HG03135 (cell line): Measurements from ENCODE around the gene SCAMP4.
A peak's percentile ranks its signal among the peaks of the same experiment; 100 is the strongest.

Experiments
- ATAC-seq: cut with Tn5 transposase; IDR thresholded peaks from one replicate; pipeline ENCODE4 v1.9.1; 2021; ENCODE audit warnings: mild to moderate bottlenecking, moderate library complexity; ENCODE audit not compliant: unreplicated experiment

SCAMP4 gene, protein sequence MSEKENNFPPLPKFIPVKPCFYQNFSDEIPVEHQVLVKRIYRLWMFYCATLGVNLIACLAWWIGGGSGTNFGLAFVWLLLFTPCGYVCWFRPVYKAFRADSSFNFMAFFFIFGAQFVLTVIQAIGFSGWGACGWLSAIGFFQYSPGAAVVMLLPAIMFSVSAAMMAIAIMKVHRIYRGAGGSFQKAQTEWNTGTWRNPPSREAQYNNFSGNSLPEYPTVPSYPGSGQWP

DNA sequence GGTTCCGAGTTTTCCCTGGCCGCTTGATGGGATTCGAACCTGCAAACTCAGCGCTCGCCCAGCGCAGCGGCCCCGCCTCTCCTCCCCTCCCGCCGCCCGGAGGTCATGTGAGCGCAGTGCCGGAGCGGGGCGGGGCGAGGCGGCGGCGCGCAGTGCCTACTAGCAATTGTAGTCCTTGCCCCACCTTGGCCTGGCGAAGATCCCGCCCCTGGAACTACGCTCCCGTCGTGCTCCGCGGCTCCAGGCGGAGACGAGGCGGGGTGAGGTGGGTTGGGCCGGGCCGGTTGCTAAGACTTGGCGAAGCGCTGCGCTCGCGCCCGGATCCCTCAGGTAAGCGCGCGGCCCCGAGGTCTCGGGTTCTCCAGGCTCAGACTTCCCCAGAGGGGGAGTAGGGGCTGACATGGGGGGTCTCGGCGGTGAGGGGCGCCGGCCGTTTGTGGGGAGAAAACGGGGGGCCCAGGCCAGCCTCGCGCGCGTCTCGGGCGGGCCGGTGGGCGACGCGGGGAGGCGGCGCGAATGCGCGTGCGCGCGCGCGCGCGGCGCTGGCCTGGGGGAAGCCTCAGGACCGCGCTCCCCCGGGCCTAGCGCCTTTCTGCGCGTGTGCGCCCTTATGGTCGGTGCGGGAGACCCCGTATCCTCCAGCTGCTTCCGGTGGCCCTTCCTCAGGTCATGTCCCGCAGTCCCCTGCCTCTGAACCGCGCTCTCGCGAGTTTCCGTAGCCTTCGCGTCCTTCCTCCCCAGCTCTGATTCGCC lies at the start of gene SCAMP4, which contains the start of gene ADAT3:
Gene SCAMP4, plus strand, starts transcription at position 290 of the 753 bp plus-strand sequence. CDS start 9,621 bp downstream, outside the sequence.
Gene ADAT3, plus strand, starts transcription at position 290 of the 753 bp plus-strand sequence. CDS start 6,649 bp downstream, outside the sequence.
- peak; percentile 87 for ATAC-seq

DNA sequence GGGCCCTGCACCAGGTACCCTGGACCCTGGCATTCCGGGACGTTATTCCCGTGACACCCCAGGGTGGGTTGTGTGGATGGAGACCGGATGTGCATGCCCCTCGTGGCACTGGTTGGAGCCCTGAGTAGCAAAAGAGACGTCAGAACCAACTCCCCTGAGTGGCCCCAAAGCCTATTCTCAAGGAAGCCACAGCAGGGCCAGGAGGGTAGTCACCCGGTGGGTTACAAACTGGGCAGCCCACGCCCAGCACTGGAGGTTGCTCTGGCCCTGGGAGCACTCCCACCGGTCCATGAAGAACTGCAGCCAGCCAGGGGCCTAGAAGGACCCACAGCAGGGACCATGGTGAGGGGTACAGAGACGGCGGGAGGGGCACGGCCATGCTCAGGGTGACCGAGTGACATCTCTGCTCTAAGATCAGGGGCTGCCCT lies 49.4 kb upstream of the SCAMP4 start:
- no peak for ATAC-seq

DNA sequence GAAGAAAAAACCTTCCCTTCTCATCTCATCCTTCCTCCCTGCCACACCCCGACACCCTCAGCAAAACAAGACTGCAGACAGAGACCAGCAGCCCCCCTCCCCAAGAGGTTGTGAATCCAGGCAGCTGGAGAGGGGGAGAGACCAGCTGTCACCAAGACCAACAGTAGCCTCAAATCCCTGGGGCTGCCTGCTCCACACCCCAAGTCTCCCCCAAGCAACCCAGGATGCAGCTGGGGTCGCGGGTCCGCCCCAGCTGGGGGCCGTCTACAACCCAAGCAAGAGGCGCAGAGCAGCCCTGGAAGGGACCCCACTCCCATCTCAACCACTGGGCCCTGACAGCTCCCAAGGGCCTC lies 48.9 kb upstream of the SCAMP4 start:
- ATAC-seq, result no peak

DNA sequence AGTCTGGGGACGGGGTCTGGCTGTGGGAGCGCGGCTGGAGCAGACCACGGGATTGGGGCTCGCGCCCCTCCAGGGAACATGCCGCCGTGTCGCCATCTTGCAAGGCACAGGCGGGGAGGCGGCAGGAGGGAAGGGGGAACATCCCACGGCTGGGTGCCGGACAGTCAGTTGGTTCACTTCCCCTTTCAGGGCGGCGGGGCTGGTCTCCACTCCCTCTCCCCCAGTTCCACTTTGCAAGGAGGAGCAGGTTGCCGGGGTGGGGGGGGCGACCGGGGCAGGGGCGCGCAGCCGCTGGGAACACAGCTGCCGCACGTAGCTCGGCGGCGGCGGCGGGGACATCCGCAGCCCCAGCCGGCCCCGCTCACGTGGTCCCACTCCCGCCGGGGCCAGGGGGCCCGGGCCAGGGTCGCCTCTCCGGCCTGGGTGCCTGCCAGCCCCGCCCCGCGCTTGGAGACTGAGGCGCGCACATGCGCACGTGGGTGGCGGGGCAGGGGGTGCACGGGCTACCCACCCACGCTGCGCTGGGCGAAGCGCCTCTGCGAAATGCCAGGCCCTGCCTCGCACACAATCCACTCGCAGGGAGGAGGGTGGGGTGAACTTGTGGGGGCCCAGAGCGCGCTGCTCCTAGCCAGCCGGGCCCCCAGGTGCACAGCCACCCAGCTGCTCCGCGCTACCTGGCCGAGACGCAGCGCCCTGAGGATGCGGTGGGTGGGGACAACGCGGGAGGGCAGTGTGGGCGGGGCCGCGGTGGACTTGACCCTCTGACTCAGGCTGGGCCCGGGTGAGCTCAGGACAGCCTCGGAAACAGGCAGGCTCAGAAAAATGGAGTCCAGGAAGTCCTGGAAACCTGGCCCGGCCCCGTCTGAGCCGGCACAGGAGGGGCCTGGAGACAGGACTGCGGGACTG lies 48.2 kb upstream of the SCAMP4 start:
- no peak for ATAC-seq

DNA sequence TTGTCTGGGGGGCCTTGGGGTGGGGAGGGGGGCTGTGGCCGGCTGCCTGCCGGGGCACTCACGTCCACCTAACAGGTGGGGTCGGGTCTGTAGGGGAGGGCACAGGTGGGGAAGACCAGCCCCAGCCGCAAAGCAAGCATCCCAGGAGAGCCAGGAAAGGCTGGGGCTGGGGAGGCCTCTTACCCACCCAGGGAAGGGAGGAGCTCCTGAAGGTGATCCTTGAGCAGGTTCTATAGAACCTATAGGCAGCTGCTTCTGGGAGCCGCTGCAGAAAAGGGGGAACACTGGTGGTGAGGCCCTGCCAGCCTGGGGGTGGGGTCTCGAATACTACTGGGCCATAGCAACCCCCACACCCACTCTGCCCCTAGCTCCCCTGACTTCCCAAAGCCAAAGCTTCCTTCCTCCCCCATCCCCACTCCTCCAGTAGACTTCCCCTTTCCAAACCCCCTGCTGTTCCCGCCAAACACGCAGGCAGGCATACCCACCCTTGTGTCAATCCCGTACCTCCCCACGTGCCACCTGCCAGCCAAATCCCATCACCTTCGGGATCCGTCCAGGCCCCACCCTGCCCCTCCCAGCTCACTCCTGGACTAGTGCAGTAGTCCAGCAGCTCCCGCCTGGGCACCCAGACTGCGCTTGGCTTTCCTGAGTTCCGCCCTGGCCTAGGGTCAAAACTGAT lies 47.4 kb upstream of the SCAMP4 start:
- no peak for ATAC-seq

DNA sequence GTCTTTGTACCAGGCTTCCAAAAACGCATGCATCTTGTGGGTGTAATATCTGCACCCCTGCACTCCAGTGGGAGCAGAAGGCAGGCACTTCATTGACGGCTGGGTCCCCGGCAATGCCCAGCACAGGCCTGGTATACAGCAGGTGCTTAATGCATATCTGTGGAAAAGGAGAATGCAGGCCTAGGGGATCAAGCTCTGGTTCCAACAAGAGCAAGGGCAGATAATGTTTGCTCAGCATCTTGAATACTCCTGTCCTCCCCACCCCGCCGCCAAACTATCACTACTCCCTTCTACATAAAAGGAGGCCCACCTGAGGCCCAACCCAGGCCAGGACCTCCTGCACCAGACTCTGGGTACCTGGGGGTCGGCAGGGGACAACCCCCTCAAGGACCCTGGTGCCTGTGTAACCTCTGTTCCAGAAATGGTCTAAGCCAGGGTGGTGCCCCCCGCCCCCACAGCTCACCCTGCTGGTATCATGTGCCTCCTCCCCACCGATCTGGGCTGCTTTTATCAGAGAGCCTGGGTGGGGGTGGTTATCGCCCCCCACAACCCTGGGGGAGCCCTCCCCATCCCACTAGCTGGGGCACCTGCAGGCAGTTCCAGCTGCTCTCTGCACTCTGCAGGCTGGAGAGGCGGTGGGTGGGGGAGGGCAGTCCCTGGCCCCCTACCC lies 46.7 kb upstream of the SCAMP4 start:
- ATAC-seq, result no peak

DNA sequence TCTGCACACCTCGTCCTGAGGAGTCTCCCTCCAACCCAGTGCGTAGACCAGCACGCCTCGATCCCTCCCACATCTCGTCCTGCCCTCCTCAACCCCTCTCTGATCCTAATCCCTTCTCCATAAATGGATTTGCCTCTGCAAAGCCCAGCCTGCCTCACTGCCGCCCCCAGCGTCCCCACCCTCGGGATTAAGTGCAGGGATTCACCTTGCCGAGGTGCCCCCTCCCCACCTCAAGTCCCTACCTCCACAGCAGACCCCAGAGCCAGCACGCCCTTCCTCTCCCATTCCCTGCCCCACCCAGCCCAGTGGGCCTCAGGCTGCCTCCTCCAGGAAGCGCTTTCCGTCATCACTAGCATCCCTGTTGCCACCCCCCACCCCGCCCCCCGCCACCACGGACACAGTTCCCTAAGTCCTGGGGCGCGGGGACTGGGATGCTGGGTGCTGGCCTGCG lies 45.8 kb upstream of the SCAMP4 start:
- ATAC-seq, result no peak

DNA sequence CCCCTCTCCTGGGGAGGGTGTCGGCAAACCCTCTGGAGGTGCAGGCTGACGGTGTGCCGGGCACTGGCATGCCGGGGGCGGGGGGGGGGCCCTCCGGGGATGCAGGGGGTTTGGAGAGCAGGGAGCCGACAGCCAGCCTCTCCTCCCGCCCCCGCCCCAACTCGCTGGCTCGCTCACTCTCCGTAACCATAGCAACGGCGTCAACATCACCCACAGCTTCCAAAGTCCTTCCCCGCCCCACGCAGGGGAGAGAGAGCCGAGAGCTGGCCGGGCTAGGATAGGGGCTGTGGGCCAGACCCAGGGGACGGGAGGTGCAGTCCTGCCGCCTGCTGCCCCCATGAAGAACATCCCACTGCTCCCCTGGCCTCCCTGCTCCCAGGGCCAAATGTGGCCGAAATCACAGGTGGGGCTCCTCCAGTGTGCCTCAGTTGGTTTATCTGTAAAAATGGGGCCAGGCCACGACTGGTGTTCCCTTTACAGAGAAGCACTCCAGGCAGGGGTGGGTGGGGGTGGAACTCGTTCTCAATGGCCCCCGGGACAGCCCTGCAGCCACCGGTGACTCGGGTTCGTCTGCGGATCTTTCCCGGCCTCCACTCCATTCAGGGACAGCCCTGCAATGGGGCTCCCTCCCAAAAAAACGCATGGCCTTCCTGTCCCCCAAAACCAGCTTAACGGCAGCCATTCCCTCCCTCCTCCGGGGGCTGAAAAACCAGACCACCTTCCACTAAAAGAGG lies 45.0 kb upstream of the SCAMP4 start:
- no peak for ATAC-seq

DNA sequence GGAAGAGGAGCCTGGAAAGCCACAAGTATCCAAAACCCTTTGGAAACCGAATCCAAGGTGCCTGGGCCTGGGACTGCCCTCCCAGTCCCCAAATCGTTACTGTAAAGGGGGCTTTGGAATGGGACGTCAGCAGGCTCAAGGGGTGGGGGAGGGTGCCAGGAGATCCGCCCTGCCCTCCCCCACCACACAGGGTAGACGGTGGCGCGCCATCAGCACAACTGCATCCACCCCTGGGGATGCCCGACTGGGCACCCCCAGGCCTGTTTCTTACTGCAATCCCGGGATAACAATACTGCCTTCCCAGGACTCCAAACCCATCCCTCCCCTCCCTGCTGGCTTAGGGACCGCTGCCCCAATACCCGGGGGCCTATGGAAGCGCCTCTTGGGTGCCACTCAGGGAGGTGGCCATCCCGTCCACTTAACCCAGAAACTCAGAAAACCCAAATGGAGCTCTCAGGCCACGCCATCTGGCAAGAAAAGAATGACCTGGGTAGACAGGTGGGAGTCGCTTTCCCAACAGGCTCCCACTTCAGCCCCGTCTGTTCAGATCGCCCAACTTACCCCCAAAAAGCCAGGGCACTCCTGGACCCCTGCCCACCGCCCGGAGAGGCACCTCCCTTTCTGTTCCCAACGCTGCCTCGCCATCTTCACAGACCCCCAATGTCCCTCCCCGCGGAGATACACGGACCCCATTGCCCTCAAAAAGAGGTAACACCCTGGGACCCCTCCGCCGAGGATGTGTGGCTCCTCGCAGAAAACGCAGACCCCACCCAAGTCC lies 44.2 kb upstream of the SCAMP4 start:
- no peak for ATAC-seq

DNA sequence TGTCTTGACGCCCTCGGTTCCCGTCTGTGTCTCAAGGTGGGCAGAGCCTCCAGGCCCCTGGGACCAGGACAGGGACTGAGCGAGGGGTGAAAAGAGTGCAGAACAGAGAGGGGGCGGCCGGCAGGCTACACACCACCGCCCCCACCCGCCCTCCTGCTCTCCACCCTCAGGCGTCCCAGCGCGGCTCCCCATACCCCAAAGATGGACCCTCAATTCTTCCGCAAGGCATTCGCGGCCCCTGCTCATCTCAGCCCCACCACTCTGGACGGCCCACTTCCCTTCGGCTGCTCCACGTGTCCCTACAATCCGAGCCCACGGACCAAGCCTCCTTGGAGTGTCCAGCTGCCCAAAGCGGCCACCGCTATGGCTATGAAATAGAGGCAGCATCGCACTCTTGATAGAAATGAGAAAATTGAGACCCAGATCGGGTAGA lies 43.6 kb upstream of the SCAMP4 start:
- ATAC-seq, result no peak

DNA sequence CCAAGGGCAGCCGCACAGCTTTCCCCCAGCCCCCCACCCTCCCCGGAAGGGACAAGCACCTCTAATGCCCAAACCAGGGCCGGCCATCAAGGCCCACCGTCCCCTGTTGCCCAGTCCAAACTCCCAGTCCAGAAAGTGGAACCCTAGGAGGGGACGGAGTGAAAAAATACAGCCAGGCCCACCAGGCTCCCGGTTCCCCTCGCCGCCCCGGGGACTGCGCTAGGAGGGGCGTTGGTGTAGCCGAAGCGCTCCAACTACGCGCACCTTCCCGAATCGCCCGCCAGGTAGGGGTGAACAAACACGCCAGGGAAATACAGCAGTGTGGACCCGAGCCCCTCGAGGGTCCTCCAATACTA lies 43.2 kb upstream of the SCAMP4 start:
- no peak for ATAC-seq

DNA sequence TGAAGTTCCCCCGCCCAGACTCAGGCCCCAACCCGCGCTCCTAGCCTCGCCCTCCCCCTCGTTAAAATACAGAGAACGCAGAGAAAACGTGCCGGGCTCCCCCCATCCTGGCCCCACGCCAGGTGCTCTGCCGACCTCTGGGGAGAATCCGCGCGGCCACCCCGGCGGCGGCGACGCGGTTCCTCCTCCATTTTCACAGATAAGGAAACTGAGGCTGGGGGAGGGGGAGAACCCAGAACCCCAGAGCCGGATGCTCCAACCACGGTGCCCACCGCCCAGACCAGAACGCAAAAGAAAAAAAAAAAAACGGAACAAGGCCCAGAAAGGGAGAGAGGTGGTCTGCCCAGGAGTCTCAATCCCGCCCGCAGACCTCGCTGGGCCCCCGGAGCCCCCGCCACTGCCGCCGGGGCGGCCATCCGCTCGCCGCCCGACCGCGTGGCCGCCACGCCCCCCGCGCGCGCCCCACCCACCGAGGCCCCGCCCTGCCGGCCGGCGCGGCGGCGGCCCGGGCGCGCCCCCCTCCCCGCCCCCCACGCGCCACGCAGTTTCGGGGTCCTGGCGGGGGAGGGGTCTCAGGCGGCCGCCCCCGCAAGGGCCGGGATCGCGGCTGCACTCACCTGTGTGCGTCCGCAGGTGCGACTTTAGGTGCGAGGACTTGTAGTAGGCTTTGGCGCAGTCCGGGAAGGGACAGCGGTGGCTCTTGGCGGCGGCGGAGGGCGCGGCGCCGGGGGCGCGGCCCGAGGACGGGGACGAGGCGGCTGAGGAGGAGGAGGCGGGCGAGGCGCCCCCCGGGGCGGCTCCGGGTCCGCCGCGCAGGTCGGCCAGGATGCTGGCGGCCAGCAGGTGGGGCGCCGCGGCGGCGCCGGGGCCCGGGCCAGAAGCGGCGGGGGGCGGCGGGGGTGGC lies 42.5 kb upstream of the SCAMP4 start:
- peak; percentile 0 for ATAC-seq

DNA sequence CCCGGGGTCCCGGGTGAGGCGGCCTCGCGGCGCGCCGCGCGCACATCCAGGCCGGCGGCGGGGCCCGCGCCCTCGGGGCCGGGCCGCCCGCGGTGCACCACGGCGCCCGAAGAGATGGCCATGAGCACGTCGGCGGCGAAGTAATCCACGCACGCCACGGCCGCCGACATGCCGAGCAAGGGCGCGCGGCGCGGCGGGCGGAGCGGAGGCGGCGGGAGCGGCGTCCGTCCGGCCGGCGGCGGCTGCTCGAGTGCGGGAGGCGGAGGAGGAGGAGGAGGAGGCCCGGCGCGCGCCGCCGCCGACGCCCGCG lies 41.9 kb upstream of the SCAMP4 start, which contains the start of gene KLF16:
Gene KLF16, minus strand, starts transcription at position 252 of the 310 bp plus-strand sequence. Its CDS starts 82 bp downstream, at position 170.
- no peak for ATAC-seq

DNA sequence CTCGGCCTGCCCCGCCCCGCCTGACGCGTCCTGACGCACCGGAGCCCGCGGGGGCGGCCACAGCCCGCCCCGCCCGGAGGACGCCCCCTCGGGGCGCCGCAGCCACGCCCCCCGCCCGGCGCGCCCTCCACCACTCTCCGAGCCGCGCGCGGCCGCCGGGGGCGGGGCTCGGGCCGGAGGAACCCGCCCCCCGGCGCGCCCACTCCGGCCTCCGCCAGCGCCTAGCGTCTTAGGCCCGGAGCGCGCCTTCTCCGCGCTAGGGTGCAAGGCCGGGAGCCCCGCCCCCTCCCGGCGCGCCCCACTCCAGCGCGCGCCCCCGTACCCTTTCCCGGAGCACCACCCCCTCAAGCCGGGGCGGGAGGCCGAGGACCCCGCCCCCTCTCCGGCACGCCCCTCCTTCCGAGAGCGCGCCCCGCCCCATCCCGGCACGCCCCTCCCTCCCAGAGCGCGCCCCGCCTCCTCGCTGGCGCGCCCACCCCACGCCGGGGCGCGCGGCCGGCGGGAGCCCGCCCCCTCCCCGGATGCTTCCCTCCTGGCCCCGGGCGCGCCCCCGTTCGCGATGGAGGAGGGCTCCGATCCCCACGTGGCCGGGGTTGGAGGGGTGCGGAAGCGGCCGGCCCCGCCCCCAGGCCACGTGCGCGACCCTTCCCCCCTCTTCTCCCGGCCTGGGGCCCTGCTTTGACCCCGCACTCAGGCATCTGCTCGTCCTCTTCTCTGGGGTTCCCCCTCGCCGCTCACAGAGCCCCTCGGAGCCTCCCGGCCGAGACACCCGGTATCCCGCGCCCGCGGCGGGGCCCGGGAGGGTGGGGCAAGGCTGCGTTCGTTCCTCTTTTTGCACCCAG lies 41.3 kb upstream of the SCAMP4 start:
- peak; percentile 51 for ATAC-seq

DNA sequence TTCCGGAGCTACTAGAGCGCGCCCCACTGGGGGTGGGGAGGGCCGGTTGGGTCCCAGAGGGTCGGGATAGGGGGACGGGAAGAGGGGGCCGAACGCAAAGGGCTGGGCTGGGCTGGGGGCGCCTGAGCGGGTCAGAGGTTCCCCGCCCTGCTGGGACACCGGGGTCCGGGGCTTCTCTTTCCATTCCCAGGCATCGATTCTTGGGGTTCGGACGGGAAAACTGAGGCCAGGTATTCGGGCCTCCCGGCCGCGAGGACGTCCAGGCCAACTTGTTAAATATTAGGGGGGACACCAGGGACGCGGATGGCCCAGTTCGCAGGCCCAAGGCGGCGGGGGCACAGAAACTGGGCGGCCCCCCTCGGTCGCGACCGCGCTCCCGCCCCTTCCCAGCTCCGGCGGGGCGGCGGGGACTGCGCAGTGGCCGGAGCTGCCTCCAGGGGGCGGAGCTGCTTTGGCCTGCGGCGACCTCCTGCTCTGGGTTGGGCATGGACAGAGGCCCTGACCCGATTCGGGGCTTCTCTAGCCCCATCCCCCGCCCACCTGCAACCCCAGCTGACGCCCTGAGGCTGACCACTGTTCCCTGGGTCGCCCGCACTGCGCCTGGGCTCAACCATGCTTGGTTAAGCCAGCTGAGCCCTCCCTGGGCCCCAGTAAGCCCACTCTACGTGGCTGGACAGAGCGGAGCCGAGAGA lies 40.6 kb upstream of the SCAMP4 start:
- peak; percentile 33 for ATAC-seq
